ENCODE measurements around the gene KRTAP10-9. TPM values are rescaled to one million over a fixed set of nuclear protein-coding genes. Genes with fewer than 3 reads are reported as not detected.

KRTAP10-9 gene
- polyA plus RNA-seq, 1 donor (not counting 4 experiments of a cell fraction or from before 2014, with no cell fraction given) = not detected

GRCh38 chr21:44632067-44632466, 5.2 kb downstream of the KRTAP10-9 start:
- Histone ChIP-seq H3K27me3 (ENCODE audit: control insufficient read depth, extremely low read depth, insufficient read depth, low read length) (no peaks in the 10 kb centered on the region), H3K9me3 (ENCODE audit: control insufficient read depth, low read depth, low read length) (peaks cover 3% of the 10 kb centered on the region), H4K20me1 (ENCODE audit: control insufficient read depth, extremely low read depth, insufficient read depth, low read length) (no peaks in the 10 kb centered on the region), H3K4me2 (ENCODE audit: control insufficient read depth, extremely low read depth, insufficient read depth, low read depth, low read length) (no peak overlapping the region), H3K36me3 (ENCODE audit: control insufficient read depth in 2 of 2, extremely low read depth in 1 of 2, insufficient read depth in 2 of 2, low read length in 2 of 2) (no peaks in the 10 kb centered on the region), H3K79me2 (ENCODE audit: control insufficient read depth, insufficient read depth, low read length) (no peaks in the 10 kb centered on the region), H3K27ac (ENCODE audit: control insufficient read depth, insufficient read depth, low read length) (no peak overlapping the region), H3K9me1 (ENCODE audit: control insufficient read depth, extremely low read depth, insufficient read depth, low read length) (no peaks in the 10 kb centered on the region), H2AFZ (ENCODE audit: control insufficient read depth, low read length) (no peak overlapping the region), H3K4me3 (ENCODE audit: control insufficient read depth in 2 of 3, extremely low read depth in 1 of 3, insufficient read depth in 2 of 3, low read depth in 1 of 3, low read length in 3 of 3) (no peak overlapping the region), H3K4me1 (ENCODE audit: control insufficient read depth, extremely low read depth, insufficient read depth, low read length) (no peaks in the 10 kb centered on the region), H3K9ac (ENCODE audit: control insufficient read depth, extremely low read depth, insufficient read depth, low read length) (no peak overlapping the region)
- FAIRE-seq = no peak
- DNase-seq (ENCODE audit: low read depth, low spot score) = no peak
- TF ChIP-seq EZH2 (IDR thresholded peaks at IDR 0.05; ENCODE audit: low read length) = no peak
- TF ChIP-seq CTCF (optimal IDR thresholded peaks at IDR 0.05 in 1 of 3, IDR thresholded peaks at IDR 0.05 in 1 of 3, conservative IDR thresholded peaks at IDR 0.05 in 1 of 3; ENCODE audit: extremely low read depth in 1 of 3, insufficient read depth in 2 of 3, low read length in 3 of 3) = no peak
- dilution Hi-C loops (cut with MboI; ENCODE audit: extremely low pct_ligation_motif_present, low sequenced_read_pairs) = no loop called here

- no peak for DNase-seq (ENCODE audit: low read depth, low spot score)
- Histone ChIP-seq H3K4me2 (ENCODE audit: control insufficient read depth, extremely low read depth, insufficient read depth, low read depth, low read length) (no peak overlapping the region), H3K27me3 (ENCODE audit: control insufficient read depth, extremely low read depth, insufficient read depth, low read length) (no peaks in the 10 kb centered on the region), H3K4me3 (ENCODE audit: control insufficient read depth in 2 of 3, extremely low read depth in 1 of 3, insufficient read depth in 2 of 3, low read depth in 1 of 3, low read length in 3 of 3) (no peak overlapping the region), H3K36me3 (ENCODE audit: control insufficient read depth in 2 of 2, extremely low read depth in 1 of 2, insufficient read depth in 2 of 2, low read length in 2 of 2) (no peaks in the 10 kb centered on the region), H3K4me1 (ENCODE audit: control insufficient read depth, extremely low read depth, insufficient read depth, low read length) (no peaks in the 10 kb centered on the region), H2AFZ (ENCODE audit: control insufficient read depth, low read length) (no peak overlapping the region), H3K9me3 (ENCODE audit: control insufficient read depth, low read depth, low read length) (no peaks in the 10 kb centered on the region), H4K20me1 (ENCODE audit: control insufficient read depth, extremely low read depth, insufficient read depth, low read length) (no peaks in the 10 kb centered on the region), H3K9me1 (ENCODE audit: control insufficient read depth, extremely low read depth, insufficient read depth, low read length) (no peaks in the 10 kb centered on the region), H3K9ac (ENCODE audit: control insufficient read depth, extremely low read depth, insufficient read depth, low read length) (no peak overlapping the region), H3K27ac (ENCODE audit: control insufficient read depth, insufficient read depth, low read length) (no peak overlapping the region), H3K79me2 (ENCODE audit: control insufficient read depth, insufficient read depth, low read length) (no peaks in the 10 kb centered on the region)
- no peak for FAIRE-seq
- no peak for TF ChIP-seq EZH2 (IDR thresholded peaks at IDR 0.05; ENCODE audit: low read length)
- TF ChIP-seq CTCF (optimal IDR thresholded peaks at IDR 0.05 in 1 of 3, IDR thresholded peaks at IDR 0.05 in 1 of 3, conservative IDR thresholded peaks at IDR 0.05 in 1 of 3; ENCODE audit: extremely low read depth in 1 of 3, insufficient read depth in 2 of 3, low read length in 3 of 3) = no peak
- dilution Hi-C loops (cut with MboI; ENCODE audit: extremely low pct_ligation_motif_present, low sequenced_read_pairs) = no loop called here
Observed at GRCh38 chr21:44636209-44637017, 9.5 kb downstream of the KRTAP10-9 start.
